GM23338 (cell line): ENCODE data around the gene PRKCD. TPM values are rescaled to one million over a fixed set of nuclear protein-coding genes. Genes with fewer than 3 reads are reported as not detected.

ENCODE experiments used
- ATAC-seq: fragments of 200-7000 bp; cut with Tn5 transposase; 3 replicates; pipeline ENCODE4 v1.9.1; 2020
- DNase-seq: peaks from one replicate; pipeline ENCODE4 v3.0.0-alpha.2; 2015; ENCODE audit warnings: low spot score
- H2AFZ ChIP-seq: fragments of 200-600 bp; sonication (generic); 2 replicates; pipeline ENCODE4 v1.8.0; 2016; ENCODE audit warnings: antibody characterized with exemption, mild to moderate bottlenecking, moderate library complexity
- H3F3A ChIP-seq: fragments of 200-600 bp; sonication (generic); replicated peaks from 2 replicates; pipeline ENCODE4 v1.8.0; 2017; ENCODE audit warnings: antibody characterized with exemption, mixed run types, low read depth
- H3K27ac ChIP-seq: fragments of 200-600 bp; sonication (generic); 2 replicates; pipeline ENCODE4 v1.6.1; 2016; ENCODE audit warnings: low read depth
- H3K27me3 ChIP-seq: fragments of 200-600 bp; sonication (generic); 2 replicates; pipeline ENCODE4 v1.8.0; 2016; ENCODE audit warnings: mild to moderate bottlenecking, mixed run types, moderate library complexity; ENCODE audit not compliant: insufficient read depth
- H3K36me3 ChIP-seq: fragments of 200-600 bp; sonication (generic); 2 replicates; pipeline ENCODE4 v1.8.0; 2016; ENCODE audit warnings: mild to moderate bottlenecking; ENCODE audit not compliant: insufficient read depth
- H3K4me1 ChIP-seq: fragments of 200-600 bp; sonication (generic); 2 replicates; pipeline ENCODE4 v1.8.0; 2016; ENCODE audit warnings: mild to moderate bottlenecking, moderate library complexity; ENCODE audit not compliant: insufficient read depth
- H3K4me2 ChIP-seq: fragments of 200-600 bp; sonication (generic); 2 replicates; pipeline ENCODE4 v1.7.1; 2017; ENCODE audit warnings: mixed run types
- H3K4me3 ChIP-seq: fragments of 200-600 bp; sonication (generic); 2 replicates; pipeline ENCODE4 v1.6.1; 2016; ENCODE audit warnings: mixed run types
- H3K79me2 ChIP-seq: fragments of 200-600 bp; sonication (generic); replicated peaks from 2 replicates; pipeline ENCODE4 v1.8.0; 2017; ENCODE audit warnings: mild to moderate bottlenecking; ENCODE audit not compliant: insufficient read depth
- H3K9me2 ChIP-seq: fragments of 200-600 bp; sonication (generic); 2 replicates; pipeline ENCODE4 v1.8.0; 2017; ENCODE audit not compliant: insufficient read depth
- H4K20me1 ChIP-seq: fragments of 200-600 bp; sonication (generic); replicated peaks from 2 replicates; pipeline ENCODE4 v1.8.0; 2017; ENCODE audit warnings: mild to moderate bottlenecking; ENCODE audit not compliant: insufficient read depth
- H3K27ac Mint-ChIP-seq: 2 replicates; pipeline ENCODE4 v1.8.0; 2020; ENCODE audit warnings: inconsistent platforms, mild to moderate bottlenecking, moderate library complexity, mixed read lengths
- H3K27me3 Mint-ChIP-seq: 3 replicates; pipeline ENCODE4 v1.8.0; 2022; ENCODE audit warnings: low read depth, mild to moderate bottlenecking, moderate library complexity, mixed read lengths, inconsistent platforms; ENCODE audit not compliant: insufficient read depth, poor library complexity
- H3K36me3 Mint-ChIP-seq: 3 replicates; pipeline ENCODE4 v1.8.0; 2021; ENCODE audit warnings: low read depth, mild to moderate bottlenecking, inconsistent platforms, moderate library complexity, mixed read lengths
- H3K4me1 Mint-ChIP-seq: 3 replicates; pipeline ENCODE4 v1.8.0; 2020; ENCODE audit warnings: mild to moderate bottlenecking, inconsistent platforms, mixed read lengths
- H3K4me3 Mint-ChIP-seq: 3 replicates; pipeline ENCODE4 v1.8.0; 2021; ENCODE audit warnings: moderate library complexity, mild to moderate bottlenecking, inconsistent platforms, mixed read lengths
- H3K9me3 Mint-ChIP-seq: 3 replicates; pipeline ENCODE4 v1.8.0; 2020; ENCODE audit warnings: moderate library complexity, mild to moderate bottlenecking, inconsistent platforms, mixed read lengths
- CREB1 ChIP-seq: fragments of 250-450 bp; sonication (Bioruptor Pico); IDR thresholded peaks from 2 replicates; pipeline ENCODE4 v1.5.0; 2020; ENCODE audit warnings: low read depth, mild to moderate bottlenecking, moderate library complexity
- EZH2 ChIP-seq: fragments of 200-600 bp; sonication (generic); IDR thresholded peaks from one replicate; pipeline ENCODE4 v1.8.0; 2017; ENCODE audit warnings: antibody characterized with exemption, mild to moderate bottlenecking, low read depth; ENCODE audit not compliant: unreplicated experiment
- EZH2phosphoT487 ChIP-seq: fragments of 200-600 bp; sonication (generic); IDR thresholded peaks from one replicate; pipeline ENCODE4 v1.8.1; 2018; ENCODE audit warnings: antibody characterized with exemption; ENCODE audit not compliant: unreplicated experiment
- JUNB ChIP-seq: IDR thresholded peaks from one replicate; pipeline ENCODE4 v1.6.1; 2016; ENCODE audit warnings: antibody characterized with exemption; ENCODE audit not compliant: unreplicated experiment
- NANOG ChIP-seq: IDR thresholded peaks from 2 replicates; pipeline ENCODE4 v1.6.1; 2016; ENCODE audit warnings: antibody characterized with exemption, borderline replicate concordance
- POLR2AphosphoS5 ChIP-seq: IDR thresholded peaks from 2 replicates; pipeline ENCODE4 v1.6.1; 2016; ENCODE audit warnings: antibody characterized with exemption, low read depth
- STAT1 ChIP-seq: IDR thresholded peaks from one replicate; pipeline ENCODE4 v1.6.1; 2016; ENCODE audit warnings: antibody characterized with exemption; ENCODE audit not compliant: unreplicated experiment
- ZNF114 ChIP-seq: fragments of 250-450 bp; sonication (Bioruptor Pico); IDR thresholded peaks from 2 replicates; pipeline ENCODE4 v1.5.0; 2020; ENCODE audit warnings: mild to moderate bottlenecking, moderate library complexity
- ZNF331 ChIP-seq: fragments of 250-450 bp; sonication (Bioruptor Pico); IDR thresholded peaks from 2 replicates; pipeline ENCODE4 v1.5.0; 2020; ENCODE audit warnings: low read depth, mild to moderate bottlenecking, moderate library complexity
- polyA plus RNA-seq: library from polyadenylated mRNA; unstranded; fragments of >200 nt; fragmentation: Nextera tagmentation; extraction: Ambion mirVana; gene quantifications from 2 replicates; pipeline ENCODE4 v1.2.1, GENCODE V29; 2016
- total RNA-seq: library from RNA; depleted of rRNA; stranded (reverse); fragments of >200 nt; shearing (Covaris generic); gene quantifications from 2 replicates; pipeline ENCODE4 v1.2.3, GENCODE V29; 2014
- TF ChIP-seq, protein P1 (sequence below): IDR thresholded peaks from one replicate; pipeline ENCODE4 v1.6.1; 2018; ENCODE audit warnings: antibody characterized with exemption; ENCODE audit not compliant: unreplicated experiment
- TF ChIP-seq, protein P2 (sequence below): IDR thresholded peaks from 2 replicates; pipeline ENCODE4 v1.6.1; 2016; ENCODE audit warnings: antibody characterized with exemption
- TF ChIP-seq, protein P3 (sequence below), 2 experiments: fragments of 200-600 bp in 1 of 2; sonication (generic) in 1 of 2; conservative IDR thresholded peaks; 2 replicates each; pipeline versions ENCODE4 v1.5.1 to v1.6.1; 2016 to 2017; ENCODE audit warnings: antibody characterized with exemption in 2 of 2, low read depth in 2 of 2, mild to moderate bottlenecking in 2 of 2, moderate library complexity in 1 of 2
- TF ChIP-seq, protein P4 (sequence below): fragments of 250-450 bp; sonication (Bioruptor Pico); IDR thresholded peaks from 2 replicates; pipeline ENCODE4 v1.5.0; 2020; ENCODE audit warnings: mild to moderate bottlenecking, moderate library complexity

Gene PRKCD
- total and polyA plus RNA-seq, 2 experiments from 2014 or later: 11.3 to 11.8 TPM

DNA sequence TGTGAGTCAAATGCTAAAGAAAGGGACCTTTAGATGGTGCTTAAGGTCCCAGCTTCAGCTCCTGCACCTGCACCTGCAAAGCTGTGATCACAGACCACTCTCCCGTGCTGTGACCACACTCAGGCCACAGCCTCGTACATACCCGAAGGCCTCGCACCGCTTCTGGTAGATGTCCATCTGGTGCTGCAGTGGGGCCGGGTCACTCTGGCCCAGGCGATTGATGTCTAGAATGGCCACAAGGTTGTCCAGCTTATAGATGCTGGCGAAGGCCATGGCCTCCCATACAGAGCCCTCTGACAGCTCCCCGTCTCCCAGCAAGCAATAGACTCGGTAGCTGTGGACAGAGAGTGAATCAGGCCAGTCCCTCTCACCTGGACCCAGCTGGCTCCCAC, 73.8 kb downstream of the PRKCD start:
- peaks cover 65% of the 10 kb centered on the region for H3F3A ChIP-seq
- Mint-ChIP-seq H3K36me3 (peaks cover 100% of the 10 kb centered on the region), H3K9me3 (no peaks in the 10 kb centered on the region), H3K27me3 (peaks cover 37% of the 10 kb centered on the region), H3K4me1 (peaks cover 31% of the 10 kb centered on the region), H3K4me3 (no peak overlapping the region), H3K27ac (no peak overlapping the region)
- H3K27ac ChIP-seq: 0 out of 2 replicates have a peak overlapping the region, but pooled peaks have one; percentile 14
- no peak for DNase-seq
- no peak overlapping the region for H3K4me2 ChIP-seq
- H2AFZ ChIP-seq: no peak overlapping the region
- peaks cover 61% of the 10 kb centered on the region for H4K20me1 ChIP-seq
- peaks cover 67% of the 10 kb centered on the region for H3K36me3 ChIP-seq
- H3K9me2 ChIP-seq: no peaks in the 10 kb centered on the region
- H3K4me3 ChIP-seq: no peak overlapping the region
- no peak for TF ChIP-seq CREB1 (CRISPR knock-in tag)
- TF ChIP-seq, protein P1, sequence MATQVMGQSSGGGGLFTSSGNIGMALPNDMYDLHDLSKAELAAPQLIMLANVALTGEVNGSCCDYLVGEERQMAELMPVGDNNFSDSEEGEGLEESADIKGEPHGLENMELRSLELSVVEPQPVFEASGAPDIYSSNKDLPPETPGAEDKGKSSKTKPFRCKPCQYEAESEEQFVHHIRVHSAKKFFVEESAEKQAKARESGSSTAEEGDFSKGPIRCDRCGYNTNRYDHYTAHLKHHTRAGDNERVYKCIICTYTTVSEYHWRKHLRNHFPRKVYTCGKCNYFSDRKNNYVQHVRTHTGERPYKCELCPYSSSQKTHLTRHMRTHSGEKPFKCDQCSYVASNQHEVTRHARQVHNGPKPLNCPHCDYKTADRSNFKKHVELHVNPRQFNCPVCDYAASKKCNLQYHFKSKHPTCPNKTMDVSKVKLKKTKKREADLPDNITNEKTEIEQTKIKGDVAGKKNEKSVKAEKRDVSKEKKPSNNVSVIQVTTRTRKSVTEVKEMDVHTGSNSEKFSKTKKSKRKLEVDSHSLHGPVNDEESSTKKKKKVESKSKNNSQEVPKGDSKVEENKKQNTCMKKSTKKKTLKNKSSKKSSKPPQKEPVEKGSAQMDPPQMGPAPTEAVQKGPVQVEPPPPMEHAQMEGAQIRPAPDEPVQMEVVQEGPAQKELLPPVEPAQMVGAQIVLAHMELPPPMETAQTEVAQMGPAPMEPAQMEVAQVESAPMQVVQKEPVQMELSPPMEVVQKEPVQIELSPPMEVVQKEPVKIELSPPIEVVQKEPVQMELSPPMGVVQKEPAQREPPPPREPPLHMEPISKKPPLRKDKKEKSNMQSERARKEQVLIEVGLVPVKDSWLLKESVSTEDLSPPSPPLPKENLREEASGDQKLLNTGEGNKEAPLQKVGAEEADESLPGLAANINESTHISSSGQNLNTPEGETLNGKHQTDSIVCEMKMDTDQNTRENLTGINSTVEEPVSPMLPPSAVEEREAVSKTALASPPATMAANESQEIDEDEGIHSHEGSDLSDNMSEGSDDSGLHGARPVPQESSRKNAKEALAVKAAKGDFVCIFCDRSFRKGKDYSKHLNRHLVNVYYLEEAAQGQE: no peak
- no peak for TF ChIP-seq STAT1
- TF ChIP-seq, protein P2, sequence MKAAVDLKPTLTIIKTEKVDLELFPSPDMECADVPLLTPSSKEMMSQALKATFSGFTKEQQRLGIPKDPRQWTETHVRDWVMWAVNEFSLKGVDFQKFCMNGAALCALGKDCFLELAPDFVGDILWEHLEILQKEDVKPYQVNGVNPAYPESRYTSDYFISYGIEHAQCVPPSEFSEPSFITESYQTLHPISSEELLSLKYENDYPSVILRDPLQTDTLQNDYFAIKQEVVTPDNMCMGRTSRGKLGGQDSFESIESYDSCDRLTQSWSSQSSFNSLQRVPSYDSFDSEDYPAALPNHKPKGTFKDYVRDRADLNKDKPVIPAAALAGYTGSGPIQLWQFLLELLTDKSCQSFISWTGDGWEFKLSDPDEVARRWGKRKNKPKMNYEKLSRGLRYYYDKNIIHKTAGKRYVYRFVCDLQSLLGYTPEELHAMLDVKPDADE: no peak
- no peak for TF ChIP-seq ZNF114 (CRISPR knock-in tag)
- no peak for TF ChIP-seq NANOG
- no peak for TF ChIP-seq ZNF331 (CRISPR knock-in tag)
- TF ChIP-seq, protein P3, sequence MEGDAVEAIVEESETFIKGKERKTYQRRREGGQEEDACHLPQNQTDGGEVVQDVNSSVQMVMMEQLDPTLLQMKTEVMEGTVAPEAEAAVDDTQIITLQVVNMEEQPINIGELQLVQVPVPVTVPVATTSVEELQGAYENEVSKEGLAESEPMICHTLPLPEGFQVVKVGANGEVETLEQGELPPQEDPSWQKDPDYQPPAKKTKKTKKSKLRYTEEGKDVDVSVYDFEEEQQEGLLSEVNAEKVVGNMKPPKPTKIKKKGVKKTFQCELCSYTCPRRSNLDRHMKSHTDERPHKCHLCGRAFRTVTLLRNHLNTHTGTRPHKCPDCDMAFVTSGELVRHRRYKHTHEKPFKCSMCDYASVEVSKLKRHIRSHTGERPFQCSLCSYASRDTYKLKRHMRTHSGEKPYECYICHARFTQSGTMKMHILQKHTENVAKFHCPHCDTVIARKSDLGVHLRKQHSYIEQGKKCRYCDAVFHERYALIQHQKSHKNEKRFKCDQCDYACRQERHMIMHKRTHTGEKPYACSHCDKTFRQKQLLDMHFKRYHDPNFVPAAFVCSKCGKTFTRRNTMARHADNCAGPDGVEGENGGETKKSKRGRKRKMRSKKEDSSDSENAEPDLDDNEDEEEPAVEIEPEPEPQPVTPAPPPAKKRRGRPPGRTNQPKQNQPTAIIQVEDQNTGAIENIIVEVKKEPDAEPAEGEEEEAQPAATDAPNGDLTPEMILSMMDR (conservative IDR thresholded peaks at IDR 0.05; ENCODE audit: low read depth in 2 of 2): no peak
- no peak for TF ChIP-seq EZH2
- TF ChIP-seq, protein P4, sequence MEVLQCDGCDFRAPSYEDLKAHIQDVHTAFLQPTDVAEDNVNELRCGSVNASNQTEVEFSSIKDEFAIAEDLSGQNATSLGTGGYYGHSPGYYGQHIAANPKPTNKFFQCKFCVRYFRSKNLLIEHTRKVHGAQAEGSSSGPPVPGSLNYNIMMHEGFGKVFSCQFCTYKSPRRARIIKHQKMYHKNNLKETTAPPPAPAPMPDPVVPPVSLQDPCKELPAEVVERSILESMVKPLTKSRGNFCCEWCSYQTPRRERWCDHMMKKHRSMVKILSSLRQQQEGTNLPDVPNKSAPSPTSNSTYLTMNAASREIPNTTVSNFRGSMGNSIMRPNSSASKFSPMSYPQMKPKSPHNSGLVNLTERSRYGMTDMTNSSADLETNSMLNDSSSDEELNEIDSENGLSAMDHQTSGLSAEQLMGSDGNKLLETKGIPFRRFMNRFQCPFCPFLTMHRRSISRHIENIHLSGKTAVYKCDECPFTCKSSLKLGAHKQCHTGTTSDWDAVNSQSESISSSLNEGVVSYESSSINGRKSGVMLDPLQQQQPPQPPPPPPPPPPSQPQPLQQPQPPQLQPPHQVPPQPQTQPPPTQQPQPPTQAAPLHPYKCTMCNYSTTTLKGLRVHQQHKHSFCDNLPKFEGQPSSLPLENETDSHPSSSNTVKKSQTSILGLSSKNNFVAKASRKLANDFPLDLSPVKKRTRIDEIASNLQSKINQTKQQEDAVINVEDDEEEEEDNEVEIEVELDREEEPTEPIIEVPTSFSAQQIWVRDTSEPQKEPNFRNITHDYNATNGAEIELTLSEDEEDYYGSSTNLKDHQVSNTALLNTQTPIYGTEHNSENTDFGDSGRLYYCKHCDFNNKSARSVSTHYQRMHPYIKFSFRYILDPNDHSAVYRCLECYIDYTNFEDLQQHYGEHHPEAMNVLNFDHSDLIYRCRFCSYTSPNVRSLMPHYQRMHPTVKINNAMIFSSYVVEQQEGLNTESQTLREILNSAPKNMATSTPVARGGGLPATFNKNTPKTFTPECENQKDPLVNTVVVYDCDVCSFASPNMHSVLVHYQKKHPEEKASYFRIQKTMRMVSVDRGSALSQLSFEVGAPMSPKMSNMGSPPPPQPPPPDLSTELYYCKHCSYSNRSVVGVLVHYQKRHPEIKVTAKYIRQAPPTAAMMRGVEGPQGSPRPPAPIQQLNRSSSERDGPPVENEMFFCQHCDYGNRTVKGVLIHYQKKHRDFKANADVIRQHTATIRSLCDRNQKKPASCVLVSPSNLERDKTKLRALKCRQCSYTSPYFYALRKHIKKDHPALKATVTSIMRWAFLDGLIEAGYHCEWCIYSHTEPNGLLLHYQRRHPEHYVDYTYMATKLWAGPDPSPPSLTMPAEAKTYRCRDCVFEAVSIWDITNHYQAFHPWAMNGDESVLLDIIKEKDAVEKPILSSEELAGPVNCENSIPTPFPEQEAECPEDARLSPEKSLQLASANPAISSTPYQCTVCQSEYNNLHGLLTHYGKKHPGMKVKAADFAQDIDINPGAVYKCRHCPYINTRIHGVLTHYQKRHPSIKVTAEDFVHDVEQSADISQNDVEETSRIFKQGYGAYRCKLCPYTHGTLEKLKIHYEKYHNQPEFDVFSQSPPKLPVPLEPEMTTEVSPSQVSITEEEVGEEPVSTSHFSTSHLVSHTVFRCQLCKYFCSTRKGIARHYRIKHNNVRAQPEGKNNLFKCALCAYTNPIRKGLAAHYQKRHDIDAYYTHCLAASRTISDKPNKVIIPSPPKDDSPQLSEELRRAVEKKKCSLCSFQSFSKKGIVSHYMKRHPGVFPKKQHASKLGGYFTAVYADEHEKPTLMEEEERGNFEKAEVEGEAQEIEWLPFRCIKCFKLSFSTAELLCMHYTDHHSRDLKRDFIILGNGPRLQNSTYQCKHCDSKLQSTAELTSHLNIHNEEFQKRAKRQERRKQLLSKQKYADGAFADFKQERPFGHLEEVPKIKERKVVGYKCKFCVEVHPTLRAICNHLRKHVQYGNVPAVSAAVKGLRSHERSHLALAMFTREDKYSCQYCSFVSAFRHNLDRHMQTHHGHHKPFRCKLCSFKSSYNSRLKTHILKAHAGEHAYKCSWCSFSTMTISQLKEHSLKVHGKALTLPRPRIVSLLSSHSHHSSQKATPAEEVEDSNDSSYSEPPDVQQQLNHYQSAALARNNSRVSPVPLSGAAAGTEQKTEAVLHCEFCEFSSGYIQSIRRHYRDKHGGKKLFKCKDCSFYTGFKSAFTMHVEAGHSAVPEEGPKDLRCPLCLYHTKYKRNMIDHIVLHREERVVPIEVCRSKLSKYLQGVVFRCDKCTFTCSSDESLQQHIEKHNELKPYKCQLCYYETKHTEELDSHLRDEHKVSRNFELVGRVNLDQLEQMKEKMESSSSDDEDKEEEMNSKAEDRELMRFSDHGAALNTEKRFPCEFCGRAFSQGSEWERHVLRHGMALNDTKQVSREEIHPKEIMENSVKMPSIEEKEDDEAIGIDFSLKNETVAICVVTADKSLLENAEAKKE (CRISPR knock-in tag): no peak
- TF ChIP-seq JUNB: no peak
- no peak for TF ChIP-seq POLR2AphosphoS5
- no peak for TF ChIP-seq EZH2phosphoT487
- H3K27me3 ChIP-seq: no peaks in the 10 kb centered on the region
- H3K4me1 ChIP-seq: 0 out of 2 replicates have a peak, but pooled peaks cover 3% of the 10 kb centered on the region
- no peak for ATAC-seq
- H3K79me2 ChIP-seq: peaks cover 31% of the 10 kb centered on the region
